Measurements from ENCODE around the gene PRKAR1B. TPM values are rescaled to one million over a fixed set of nuclear protein-coding genes. Genes with fewer than 3 reads are reported as not detected.

The PRKAR1B gene
- total RNA-seq, 1 experiment from 2014 or later = 43.3 TPM

DNA sequence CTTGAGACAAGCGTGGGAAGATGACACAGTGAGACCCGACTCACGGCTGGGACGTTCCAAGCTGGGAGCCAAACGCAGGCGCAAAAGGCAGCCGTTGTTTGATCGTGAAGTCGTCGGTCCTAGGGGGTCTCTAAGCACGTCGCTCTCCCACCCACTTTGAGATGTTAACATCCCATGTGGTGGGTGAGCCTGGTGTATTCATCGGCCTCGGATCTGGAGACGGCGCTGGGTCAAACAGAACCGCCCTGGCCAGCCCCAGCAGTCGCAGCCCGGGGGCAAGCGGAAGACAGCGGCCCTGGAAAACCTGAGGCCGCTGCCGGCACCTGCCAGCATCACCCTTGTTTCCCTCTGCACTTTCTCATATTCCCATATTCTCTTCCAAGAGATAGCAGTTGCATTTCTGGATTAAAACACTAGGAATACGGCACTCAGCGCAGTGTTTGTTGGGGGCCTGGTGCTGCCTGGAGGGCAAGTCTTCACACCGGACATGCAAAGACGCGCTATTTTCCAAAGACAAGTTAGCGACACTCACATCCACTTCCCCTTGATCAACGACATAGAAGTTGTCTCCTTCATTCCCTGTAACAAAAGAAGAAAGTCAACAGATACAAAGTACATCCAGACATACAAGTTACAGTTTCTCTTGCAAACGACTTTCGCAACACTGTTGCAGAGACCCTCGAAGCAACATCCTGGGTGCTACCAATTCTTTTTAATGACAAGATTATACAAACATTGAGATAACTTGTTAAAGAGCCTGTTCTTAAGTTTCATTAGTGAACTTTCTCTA, 121.2 kb downstream of the PRKAR1B start:
- no peaks in the 10 kb centered on the region for H3K4me1 ChIP-seq (ENCODE audit: insufficient read depth, low read length)
- no peak overlapping the region for H2BK20ac ChIP-seq (ENCODE audit: low read depth, low read length, poor library complexity, severe bottlenecking)
- H2BK5ac ChIP-seq (ENCODE audit: insufficient read length, low read length) = no peak overlapping the region
- H2AFZ ChIP-seq (ENCODE audit: low read length) = no peak overlapping the region
- H2AK5ac ChIP-seq (ENCODE audit: insufficient read length, low read length) = no peak overlapping the region
- Mint-ChIP-seq H3K4me1 (peaks cover 15 to 19% of the 10 kb centered on the region in 2 experiments), H3K27ac (peak overlapping the region in 1 of 3 experiments; percentile 75; a peak in 2 of 7 replicates), H3K36me3 (ENCODE audit: insufficient read depth in 1 of 3, low read depth in 3 of 3) (peaks cover 0 to 8% (median 4%) of the 10 kb centered on the region in 3 experiments; a peak in 5 of 7 replicates), H3K27me3 (ENCODE audit: low read depth) (no peaks in the 10 kb centered on the region), H3K4me3 (no peak overlapping the region), H3K9me3 (no peaks in the 10 kb centered on the region)
- H3K4me2 ChIP-seq (ENCODE audit: insufficient read depth, insufficient read length, low read length) = no peak overlapping the region
- H2BK15ac ChIP-seq (ENCODE audit: low read depth, low read length) = no peak overlapping the region
- no peak overlapping the region for H3K4ac ChIP-seq (ENCODE audit: low read depth, low read length)
- no peak for DNase-seq
- no peak overlapping the region for H4K91ac ChIP-seq (ENCODE audit: insufficient read length, low read depth, low read length)
- no peak overlapping the region for H3K23ac ChIP-seq (ENCODE audit: insufficient read length, low read depth, low read length)
- TF ChIP-seq, protein P1, sequence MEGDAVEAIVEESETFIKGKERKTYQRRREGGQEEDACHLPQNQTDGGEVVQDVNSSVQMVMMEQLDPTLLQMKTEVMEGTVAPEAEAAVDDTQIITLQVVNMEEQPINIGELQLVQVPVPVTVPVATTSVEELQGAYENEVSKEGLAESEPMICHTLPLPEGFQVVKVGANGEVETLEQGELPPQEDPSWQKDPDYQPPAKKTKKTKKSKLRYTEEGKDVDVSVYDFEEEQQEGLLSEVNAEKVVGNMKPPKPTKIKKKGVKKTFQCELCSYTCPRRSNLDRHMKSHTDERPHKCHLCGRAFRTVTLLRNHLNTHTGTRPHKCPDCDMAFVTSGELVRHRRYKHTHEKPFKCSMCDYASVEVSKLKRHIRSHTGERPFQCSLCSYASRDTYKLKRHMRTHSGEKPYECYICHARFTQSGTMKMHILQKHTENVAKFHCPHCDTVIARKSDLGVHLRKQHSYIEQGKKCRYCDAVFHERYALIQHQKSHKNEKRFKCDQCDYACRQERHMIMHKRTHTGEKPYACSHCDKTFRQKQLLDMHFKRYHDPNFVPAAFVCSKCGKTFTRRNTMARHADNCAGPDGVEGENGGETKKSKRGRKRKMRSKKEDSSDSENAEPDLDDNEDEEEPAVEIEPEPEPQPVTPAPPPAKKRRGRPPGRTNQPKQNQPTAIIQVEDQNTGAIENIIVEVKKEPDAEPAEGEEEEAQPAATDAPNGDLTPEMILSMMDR (conservative IDR thresholded peaks at IDR 0.05) = no peak
- no peak overlapping the region for H3K56ac ChIP-seq (ENCODE audit: insufficient read length, low read depth, low read length)
- H3K9me3 ChIP-seq (ENCODE audit: control insufficient read depth, low read depth, low read length) = no peaks in the 10 kb centered on the region
- H4K20me1 ChIP-seq (ENCODE audit: control insufficient read depth, insufficient read depth, insufficient read length) = peaks cover 9% of the 10 kb centered on the region
- no peak overlapping the region for H2BK12ac ChIP-seq (ENCODE audit: insufficient read length, low read depth, low read length)
- H4K5ac ChIP-seq (ENCODE audit: insufficient read length, low read depth, low read length) = no peak overlapping the region
- no peaks in the 10 kb centered on the region for H3K27me3 ChIP-seq (ENCODE audit: insufficient read depth, low read length)
- H3K23me2 ChIP-seq (ENCODE audit: insufficient read length, low read depth, low read length, poor library complexity, severe bottlenecking) = peaks cover 2% of the 10 kb centered on the region
- H3T11ph ChIP-seq (ENCODE audit: low read length) = no peak overlapping the region
- H3K79me1 ChIP-seq (ENCODE audit: insufficient read depth, low read depth, low read length, poor library complexity, severe bottlenecking) = no peaks in the 10 kb centered on the region
- H2BK120ac ChIP-seq (ENCODE audit: low read depth, low read length, poor library complexity, severe bottlenecking) = no peak overlapping the region
- no peak overlapping the region for H3K18ac ChIP-seq (ENCODE audit: insufficient read length, low read depth, low read length)
- H4K8ac ChIP-seq (replicated peaks; ENCODE audit: insufficient read length, low read depth, low read length) = no peak overlapping the region
- no peak overlapping the region for H3K14ac ChIP-seq (ENCODE audit: insufficient read depth, low read length)
- H3K9ac ChIP-seq (ENCODE audit: extremely low read depth, insufficient read length, low read length) = no peak overlapping the region
- no peak overlapping the region for H3K27ac ChIP-seq (ENCODE audit: insufficient read length, low read depth, low read length)
- no CpG with 5 or more reads among the region's 33 CpGs for WGBS (ENCODE audit: extremely low coverage, insufficient read length, low lambda C conversion rate)
- no peaks in the 10 kb centered on the region for H3K79me2 ChIP-seq (ENCODE audit: insufficient read depth, low read length)
